Upper lobe of right lung (tissue), 1 donor: ENCODE measurements around the gene PGGT1B. TPM values are rescaled to one million over a fixed set of nuclear protein-coding genes. Genes with fewer than 3 reads are reported as not detected.

ENCODE experiments used
- ATAC-seq: fragments of 200-7000 bp; cut with Tn5 transposase; one replicate; pipeline ENCODE4 v1.9.1; 2020; ENCODE audit warnings: mild to moderate bottlenecking, moderate library complexity
- DNase-seq: peaks from one replicate; pipeline ENCODE4 v3.0.0-alpha.2; 2020
- H3K27ac ChIP-seq: fragments of 200-600 bp; one replicate; pipeline ENCODE4 v1.8.0; 2022
- H3K27me3 ChIP-seq: fragments of 200-600 bp; one replicate; pipeline ENCODE4 v1.8.0; 2022; ENCODE audit warnings: mild to moderate bottlenecking
- H3K36me3 ChIP-seq: fragments of 200-600 bp; one replicate; pipeline ENCODE4 v1.8.0; 2022
- H3K4me1 ChIP-seq: fragments of 200-600 bp; one replicate; pipeline ENCODE4 v1.8.0; 2022
- H3K4me3 ChIP-seq: fragments of 200-600 bp; one replicate; pipeline ENCODE4 v1.8.0; 2022; ENCODE audit warnings: mild to moderate bottlenecking
- H3K9me3 ChIP-seq: fragments of 200-600 bp; one replicate; pipeline ENCODE4 v1.8.0; 2022
- intact Hi-C: fragments of 100-400 bp; cut with DNase I; formaldehyde crosslinking; loops from one replicate; pipeline ENCODE4 v1.11.0; 2022
- total RNA-seq: library from RNA; stranded (reverse); fragmentation: NEBNext Ultra II Directional; extraction: Animal tissue kit (Norgen Biotek cat#: 25700); gene quantifications from one replicate; pipeline ENCODE4 v1.2.1, GENCODE V29; 2021
- TF ChIP-seq, protein P1 (sequence below): fragments of 200-600 bp; IDR thresholded peaks from one replicate; pipeline ENCODE4 v1.8.0; 2022; ENCODE audit warnings: antibody characterized with exemption
- donor health status: DM: no; HTN: yes; CAD: no; lungs with severe emphysema.

PGGT1B gene
- total RNA-seq, 1 donor from 2014 or later = 40.0 TPM

DNA sequence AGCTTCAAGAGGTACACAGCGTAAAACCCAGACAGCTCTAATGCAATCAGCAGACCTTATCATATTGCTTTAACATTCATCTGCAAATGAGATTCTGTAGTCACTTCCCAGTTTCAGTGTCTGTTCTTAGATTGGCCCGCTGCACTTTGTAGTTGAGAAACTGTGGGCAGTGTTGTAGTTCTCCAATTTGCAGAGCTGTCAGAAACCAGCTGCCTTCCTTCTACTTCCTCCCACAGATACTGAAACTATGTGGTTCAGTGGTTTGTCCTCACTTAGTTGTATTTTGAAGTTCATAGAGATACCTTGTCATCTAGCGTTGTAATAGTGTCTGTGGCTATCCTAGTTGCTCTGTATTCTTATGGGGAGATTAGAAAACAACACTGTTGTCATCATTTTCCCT is 53.4 kb downstream of the PGGT1B start:
- ATAC-seq (peak; percentile 99), DNase-seq (no peak)
- TF ChIP-seq, protein P1, sequence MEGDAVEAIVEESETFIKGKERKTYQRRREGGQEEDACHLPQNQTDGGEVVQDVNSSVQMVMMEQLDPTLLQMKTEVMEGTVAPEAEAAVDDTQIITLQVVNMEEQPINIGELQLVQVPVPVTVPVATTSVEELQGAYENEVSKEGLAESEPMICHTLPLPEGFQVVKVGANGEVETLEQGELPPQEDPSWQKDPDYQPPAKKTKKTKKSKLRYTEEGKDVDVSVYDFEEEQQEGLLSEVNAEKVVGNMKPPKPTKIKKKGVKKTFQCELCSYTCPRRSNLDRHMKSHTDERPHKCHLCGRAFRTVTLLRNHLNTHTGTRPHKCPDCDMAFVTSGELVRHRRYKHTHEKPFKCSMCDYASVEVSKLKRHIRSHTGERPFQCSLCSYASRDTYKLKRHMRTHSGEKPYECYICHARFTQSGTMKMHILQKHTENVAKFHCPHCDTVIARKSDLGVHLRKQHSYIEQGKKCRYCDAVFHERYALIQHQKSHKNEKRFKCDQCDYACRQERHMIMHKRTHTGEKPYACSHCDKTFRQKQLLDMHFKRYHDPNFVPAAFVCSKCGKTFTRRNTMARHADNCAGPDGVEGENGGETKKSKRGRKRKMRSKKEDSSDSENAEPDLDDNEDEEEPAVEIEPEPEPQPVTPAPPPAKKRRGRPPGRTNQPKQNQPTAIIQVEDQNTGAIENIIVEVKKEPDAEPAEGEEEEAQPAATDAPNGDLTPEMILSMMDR = no peak

DNA sequence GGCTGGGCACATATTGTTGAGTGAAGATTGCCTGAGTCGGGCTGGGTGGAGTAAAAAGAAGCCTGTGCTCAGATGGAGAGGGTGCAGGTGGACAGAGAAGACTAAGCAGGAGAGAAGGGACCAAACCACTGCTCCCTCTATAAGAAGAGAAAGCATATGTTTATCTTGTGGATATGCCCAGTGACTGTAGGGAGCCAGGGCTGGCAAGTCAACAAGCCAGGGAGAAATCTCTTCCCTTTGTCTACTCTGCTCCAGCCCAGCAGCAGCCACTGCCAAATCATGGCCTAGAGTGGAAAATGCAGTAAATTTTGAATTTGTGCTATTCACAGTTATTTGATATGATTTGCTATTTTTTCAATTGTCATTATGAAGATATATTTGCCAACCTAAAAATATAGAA is 59.7 kb downstream of the PGGT1B start:
- Histone ChIP-seq H3K4me3 (no peak overlapping the region), H3K4me1 (no peaks in the 10 kb centered on the region), H3K27me3 (no peaks in the 10 kb centered on the region), H3K27ac (no peak overlapping the region), H3K36me3 (no peaks in the 10 kb centered on the region), H3K9me3 (no peaks in the 10 kb centered on the region)
- DNase-seq (no peak), ATAC-seq (no peak)
- intact Hi-C loops = no loop called here
- TF ChIP-seq, protein P1 = no peak

More for the DNA sequence above, 53.4 kb downstream of the PGGT1B start:
- H3K4me3 ChIP-seq = no peak overlapping the region
- peaks cover 13% of the 10 kb centered on the region for H3K36me3 ChIP-seq
- intact Hi-C loops = no loop called here
- no peaks in the 10 kb centered on the region for H3K9me3 ChIP-seq
- no peak overlapping the region for H3K27ac ChIP-seq
- H3K27me3 ChIP-seq = no peaks in the 10 kb centered on the region
- H3K4me1 ChIP-seq = no peaks in the 10 kb centered on the region

DNA sequence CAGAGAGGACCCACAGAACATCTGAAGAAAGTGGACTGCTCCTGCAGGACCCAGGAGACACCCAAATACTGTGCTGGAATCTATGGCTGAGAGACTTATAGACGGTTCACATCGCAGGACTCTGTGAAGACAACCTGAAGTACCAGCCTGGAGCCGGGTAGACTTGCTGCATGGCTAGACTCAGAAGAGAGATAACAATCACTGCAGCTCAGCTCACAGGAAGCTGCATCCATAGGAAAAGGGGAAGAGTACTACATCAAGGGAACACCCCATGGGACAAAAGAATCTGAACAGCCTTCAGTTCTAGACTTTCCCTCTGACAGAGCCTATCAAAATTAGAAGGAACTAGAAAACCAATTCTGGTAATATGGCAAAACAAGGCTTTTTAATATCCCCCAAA is 66.5 kb downstream of the PGGT1B start:
- Histone ChIP-seq H3K27me3 (no peaks in the 10 kb centered on the region), H3K27ac (no peak overlapping the region), H3K4me1 (no peaks in the 10 kb centered on the region), H3K36me3 (no peaks in the 10 kb centered on the region), H3K4me3 (no peak overlapping the region), H3K9me3 (no peaks in the 10 kb centered on the region)
- TF ChIP-seq, protein P1 = no peak
- no peak for ATAC-seq
- intact Hi-C loops = no loop called here
- no peak for DNase-seq

DNA sequence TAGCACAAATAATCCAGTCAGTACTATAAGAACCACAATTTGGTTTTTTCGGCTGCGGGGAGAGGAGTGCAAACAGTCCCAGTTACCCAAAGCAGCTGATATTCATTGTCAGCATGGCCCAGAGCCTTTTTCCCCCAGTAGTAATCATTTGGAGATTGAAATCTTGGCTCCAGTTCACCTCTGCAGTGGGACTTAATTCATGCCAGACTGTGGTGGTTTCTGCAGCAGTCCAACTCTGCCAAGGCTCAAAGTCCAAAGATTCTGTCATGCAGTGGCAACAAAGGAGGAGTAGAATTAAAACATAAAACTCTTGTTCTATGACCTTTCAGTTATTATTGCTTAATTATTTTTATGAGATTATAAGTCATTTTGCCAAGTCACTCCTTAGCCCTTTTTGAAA is 68.0 kb downstream of the PGGT1B start:
- intact Hi-C loops = no loop called here
- DNase-seq (no peak), ATAC-seq (no peak)
- Histone ChIP-seq H3K4me1 (no peaks in the 10 kb centered on the region), H3K27me3 (no peaks in the 10 kb centered on the region), H3K36me3 (no peaks in the 10 kb centered on the region), H3K4me3 (no peak overlapping the region), H3K9me3 (no peaks in the 10 kb centered on the region), H3K27ac (no peak overlapping the region)
- TF ChIP-seq, protein P1 = no peak

DNA sequence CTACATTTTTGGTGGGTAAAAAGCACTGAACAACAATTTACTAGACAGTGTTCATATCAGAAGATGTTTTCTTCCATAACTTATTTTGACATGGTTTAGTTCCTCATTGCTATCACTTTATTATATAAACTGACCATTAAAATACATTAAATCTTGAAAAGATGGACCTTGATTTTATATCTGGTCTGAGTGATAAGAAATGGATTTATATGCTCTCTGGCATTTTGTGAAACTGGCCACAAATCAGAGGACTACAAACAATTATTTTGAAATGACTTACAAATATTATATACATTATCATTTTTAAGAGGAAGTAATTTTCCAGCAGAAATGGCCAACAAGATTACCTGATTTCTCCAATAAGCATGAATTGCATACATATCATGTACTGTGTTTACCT is 69.4 kb downstream of the PGGT1B start:
- no peak for DNase-seq
- TF ChIP-seq, protein P1 = no peak
- ATAC-seq = no peak
- H3K27ac ChIP-seq = no peak overlapping the region
- intact Hi-C loops = no loop called here
- no peak overlapping the region for H3K4me3 ChIP-seq
- no peaks in the 10 kb centered on the region for H3K4me1 ChIP-seq
- no peaks in the 10 kb centered on the region for H3K36me3 ChIP-seq
- no peaks in the 10 kb centered on the region for H3K27me3 ChIP-seq
- H3K9me3 ChIP-seq = no peaks in the 10 kb centered on the region

DNA sequence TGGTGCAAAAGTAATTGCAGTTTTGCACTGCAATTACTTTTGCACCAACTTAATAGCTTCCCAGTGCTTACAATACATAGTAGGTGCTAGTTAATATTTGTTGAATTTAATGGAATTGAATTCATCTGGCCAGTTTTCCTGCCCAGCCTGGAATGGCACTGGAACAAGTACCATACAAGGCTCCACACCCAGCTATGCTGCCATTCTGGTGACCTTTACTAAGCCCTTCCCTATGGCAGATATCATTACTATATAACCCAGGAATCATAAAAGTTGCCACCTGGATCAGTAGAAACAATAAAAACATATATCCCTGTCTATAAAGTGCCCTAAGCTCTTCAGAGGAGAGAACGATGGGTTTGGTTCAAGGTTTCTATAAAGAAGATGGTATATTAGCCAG is 70.6 kb downstream of the PGGT1B start:
- Histone ChIP-seq H3K9me3 (no peaks in the 10 kb centered on the region), H3K4me1 (no peaks in the 10 kb centered on the region), H3K36me3 (no peaks in the 10 kb centered on the region), H3K4me3 (no peak overlapping the region), H3K27ac (no peak overlapping the region), H3K27me3 (no peaks in the 10 kb centered on the region)
- ATAC-seq = no peak
- intact Hi-C loops = no loop called here
- TF ChIP-seq, protein P1 = no peak
- DNase-seq = no peak
